PC-3 (cell line): Measurements from ENCODE around the gene PFKFB2.

ENCODE experiments used
- CTCF ChIP-seq: fragments of 300-600 bp; sonication (generic); conservative IDR thresholded peaks from 2 replicates; pipeline ENCODE4 v1.5.1; 2017; ENCODE audit warnings: antibody characterized with exemption, low read depth, mild to moderate bottlenecking, low read length
- EZH2 ChIP-seq: fragments of 300-600 bp; sonication (generic); IDR thresholded peaks from one replicate; pipeline ENCODE4 v1.6.1; 2017; ENCODE audit warnings: antibody characterized with exemption, mild to moderate bottlenecking, low read length; ENCODE audit not compliant: unreplicated experiment
- EZH2phosphoT487 ChIP-seq: fragments of 300-600 bp; sonication (generic); IDR thresholded peaks from 2 replicates; pipeline ENCODE4 v1.6.1; 2018; ENCODE audit warnings: mild to moderate bottlenecking, antibody characterized with exemption, low read length, borderline replicate concordance

- no peak for TF ChIP-seq CTCF
- TF ChIP-seq EZH2phosphoT487, result no peak
- no peak for TF ChIP-seq EZH2
Observed at GRCh38 chr1:207093944-207094343, 40.9 kb downstream of the PFKFB2 start.
